GM21737 (cell line): ENCODE results near the gene RIPOR3.

Experiments
- ATAC-seq: cut with Tn5 transposase; IDR thresholded peaks from one replicate; pipeline ENCODE4 v1.9.1; 2021; ENCODE audit warnings: mild to moderate bottlenecking, moderate library complexity; ENCODE audit not compliant: unreplicated experiment

The RIPOR3 gene, protein sequence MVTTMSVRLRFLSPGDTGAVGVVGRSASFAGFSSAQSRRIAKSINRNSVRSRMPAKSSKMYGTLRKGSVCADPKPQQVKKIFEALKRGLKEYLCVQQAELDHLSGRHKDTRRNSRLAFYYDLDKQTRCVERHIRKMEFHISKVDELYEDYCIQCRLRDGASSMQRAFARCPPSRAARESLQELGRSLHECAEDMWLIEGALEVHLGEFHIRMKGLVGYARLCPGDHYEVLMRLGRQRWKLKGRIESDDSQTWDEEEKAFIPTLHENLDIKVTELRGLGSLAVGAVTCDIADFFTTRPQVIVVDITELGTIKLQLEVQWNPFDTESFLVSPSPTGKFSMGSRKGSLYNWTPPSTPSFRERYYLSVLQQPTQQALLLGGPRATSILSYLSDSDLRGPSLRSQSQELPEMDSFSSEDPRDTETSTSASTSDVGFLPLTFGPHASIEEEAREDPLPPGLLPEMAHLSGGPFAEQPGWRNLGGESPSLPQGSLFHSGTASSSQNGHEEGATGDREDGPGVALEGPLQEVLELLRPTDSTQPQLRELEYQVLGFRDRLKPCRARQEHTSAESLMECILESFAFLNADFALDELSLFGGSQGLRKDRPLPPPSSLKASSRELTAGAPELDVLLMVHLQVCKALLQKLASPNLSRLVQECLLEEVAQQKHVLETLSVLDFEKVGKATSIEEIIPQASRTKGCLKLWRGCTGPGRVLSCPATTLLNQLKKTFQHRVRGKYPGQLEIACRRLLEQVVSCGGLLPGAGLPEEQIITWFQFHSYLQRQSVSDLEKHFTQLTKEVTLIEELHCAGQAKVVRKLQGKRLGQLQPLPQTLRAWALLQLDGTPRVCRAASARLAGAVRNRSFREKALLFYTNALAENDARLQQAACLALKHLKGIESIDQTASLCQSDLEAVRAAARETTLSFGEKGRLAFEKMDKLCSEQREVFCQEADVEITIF

DNA sequence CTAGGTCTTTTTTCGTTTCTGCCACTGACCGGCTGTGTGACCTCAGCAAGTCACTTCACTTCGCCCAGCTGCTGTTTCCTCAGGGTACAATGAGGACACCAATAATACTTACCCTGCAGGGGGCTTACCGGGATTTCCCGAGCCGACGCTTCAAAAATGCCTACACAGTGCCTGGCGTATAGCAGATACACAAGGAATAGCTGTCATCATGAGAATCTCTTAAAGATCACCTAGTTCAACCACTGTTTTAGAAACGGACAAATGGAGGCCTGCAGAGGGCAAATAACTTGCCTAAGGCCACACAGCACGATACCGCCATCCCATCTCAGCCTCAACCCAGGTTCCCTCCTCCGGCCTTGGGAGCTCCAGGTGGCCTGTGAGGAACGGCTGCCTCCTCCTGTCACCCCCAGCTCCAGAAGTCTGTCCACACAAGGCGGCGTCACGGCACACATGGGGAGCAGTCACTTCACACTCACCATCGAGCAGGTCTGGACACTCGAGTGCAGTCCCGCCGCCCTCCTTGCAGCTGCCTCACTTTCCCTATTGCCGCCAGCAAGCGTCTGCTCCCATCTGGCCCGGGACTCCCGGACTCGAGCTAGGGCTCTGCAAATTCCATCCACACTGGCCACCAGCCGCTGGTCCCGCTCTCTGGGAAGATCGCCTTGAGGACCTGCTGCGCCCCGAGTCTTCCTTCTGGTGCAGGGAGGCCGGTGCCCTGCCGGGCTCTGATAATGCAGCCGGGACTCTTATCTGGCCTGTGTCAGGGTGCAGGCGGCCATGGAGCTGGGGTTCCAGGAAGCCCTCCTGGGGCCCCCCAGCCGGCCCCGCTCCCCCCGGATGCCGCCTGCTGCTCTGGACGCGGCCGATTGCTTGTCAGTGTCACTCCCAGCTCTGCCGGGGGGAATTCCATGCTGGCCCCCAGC, at the start of gene RIPOR3:
TSS of gene RIPOR3 (minus strand) at position 893 of the 923 bp plus-strand sequence. CDS start at position 479, 414 bp downstream.
- ATAC-seq: no peak

DNA sequence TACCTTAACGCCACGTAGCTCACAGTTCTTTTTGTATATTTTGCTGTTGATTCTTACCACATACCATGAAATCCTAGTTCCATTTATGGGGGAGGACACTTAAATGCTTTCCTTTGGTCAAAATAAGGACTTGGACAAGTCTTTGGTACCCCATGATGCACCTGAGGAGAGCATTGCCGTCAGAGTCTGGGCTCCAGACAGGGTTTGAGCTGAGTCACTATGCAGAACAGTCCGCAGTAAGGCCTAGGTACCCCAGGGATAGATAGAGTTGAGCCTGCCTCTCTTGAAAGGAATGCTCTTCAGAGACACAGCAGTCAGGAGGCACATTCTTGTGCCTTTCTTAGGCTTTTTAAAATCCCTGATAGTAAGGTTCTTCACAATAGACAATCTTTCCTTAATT, 46.0 kb upstream of the RIPOR3 start:
- no peak for ATAC-seq

DNA sequence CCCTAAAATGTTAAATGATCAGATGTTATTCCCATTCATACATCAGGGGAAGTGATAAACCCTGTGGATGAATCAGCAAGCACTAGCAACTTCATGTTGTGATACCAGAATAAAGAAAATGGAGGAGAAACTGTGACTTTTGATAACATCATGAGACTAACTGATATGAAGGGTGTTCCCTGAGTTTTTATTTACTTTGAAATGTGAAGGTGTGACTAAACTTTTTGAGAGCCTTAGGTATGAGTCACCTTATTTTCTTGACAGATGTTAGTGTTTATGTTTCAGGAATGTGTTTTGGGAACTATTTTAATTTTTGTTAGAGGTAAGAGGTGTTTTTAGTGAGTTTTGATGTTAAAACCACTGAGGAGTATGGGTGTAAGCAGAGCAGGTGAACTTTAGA, 44.5 kb upstream of the RIPOR3 start:
- no peak for ATAC-seq

DNA sequence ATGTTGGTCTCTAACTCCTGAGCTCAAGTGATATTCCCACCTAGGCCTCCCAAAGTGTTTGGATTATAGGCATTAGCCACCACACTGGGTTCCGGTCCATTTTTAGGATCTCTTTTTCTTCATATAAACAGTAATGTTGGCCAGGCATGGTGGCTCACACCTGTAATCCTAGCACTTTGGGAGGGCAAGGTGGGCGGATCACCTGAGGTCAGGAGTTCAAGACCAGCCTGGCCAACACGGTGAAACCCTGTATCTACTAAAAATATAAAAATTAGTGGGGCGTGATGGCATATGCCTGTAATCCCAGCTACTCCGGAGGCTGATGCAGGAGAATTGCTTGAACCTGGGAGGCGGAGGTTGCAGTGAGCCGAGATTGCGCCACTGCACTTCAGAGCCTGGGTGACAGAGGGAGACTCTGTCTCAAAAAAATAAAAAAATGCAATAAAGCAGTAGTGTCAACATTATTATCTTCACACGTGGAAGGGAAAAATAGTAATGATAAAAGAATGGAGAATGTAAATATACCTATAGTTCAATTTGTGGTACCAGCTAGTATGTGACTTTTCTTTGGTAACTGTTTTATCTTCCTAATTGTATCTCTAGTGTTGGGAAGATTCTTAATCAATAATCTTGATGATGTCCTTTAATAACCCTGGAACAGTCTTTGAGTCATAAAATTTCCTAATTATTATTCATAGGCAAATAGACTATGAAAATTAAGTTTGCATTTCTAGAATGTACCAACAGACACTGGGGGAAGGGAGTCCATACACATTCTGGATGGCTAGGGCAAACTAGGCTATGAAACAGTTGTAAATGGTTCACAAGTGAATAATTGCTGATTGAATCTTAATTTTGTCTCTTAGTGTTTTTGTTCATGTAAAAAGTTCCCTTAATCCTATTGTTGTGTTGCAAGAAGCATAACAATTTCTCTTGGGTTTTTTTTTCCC, 43.7 kb upstream of the RIPOR3 start:
- ATAC-seq: no peak

DNA sequence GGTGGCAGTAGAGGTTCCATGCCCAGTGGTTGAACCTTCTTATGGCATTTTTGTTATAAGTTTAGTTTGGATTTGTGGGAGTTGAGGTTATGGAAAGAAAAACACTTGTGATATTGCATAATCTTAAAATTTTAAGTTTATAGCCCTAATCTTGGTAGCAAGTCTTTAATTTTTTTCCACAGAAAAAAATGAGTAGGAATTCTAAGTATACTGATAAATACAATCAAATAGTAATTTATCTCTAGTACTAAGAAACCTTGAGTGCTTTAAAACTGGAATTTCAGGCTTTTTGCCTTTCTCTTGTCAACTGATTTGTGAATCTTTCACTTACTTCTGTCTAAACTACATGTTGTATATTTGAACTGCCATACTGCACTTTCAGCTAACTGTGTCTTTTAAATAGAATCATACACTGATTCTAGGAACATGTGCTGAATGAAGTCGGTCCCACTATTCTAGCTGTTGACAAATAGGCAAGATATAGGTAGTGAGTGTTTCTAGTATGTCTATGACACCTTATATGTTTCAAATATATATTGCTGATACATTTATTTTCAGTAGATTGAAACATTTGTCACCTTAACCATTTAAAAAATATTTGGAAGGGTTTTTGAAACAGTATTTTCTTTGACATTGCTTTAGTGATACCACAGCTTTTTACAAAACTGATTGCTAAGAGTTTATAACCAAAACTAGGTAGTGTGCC, 42.5 kb upstream of the RIPOR3 start:
- no peak for ATAC-seq

DNA sequence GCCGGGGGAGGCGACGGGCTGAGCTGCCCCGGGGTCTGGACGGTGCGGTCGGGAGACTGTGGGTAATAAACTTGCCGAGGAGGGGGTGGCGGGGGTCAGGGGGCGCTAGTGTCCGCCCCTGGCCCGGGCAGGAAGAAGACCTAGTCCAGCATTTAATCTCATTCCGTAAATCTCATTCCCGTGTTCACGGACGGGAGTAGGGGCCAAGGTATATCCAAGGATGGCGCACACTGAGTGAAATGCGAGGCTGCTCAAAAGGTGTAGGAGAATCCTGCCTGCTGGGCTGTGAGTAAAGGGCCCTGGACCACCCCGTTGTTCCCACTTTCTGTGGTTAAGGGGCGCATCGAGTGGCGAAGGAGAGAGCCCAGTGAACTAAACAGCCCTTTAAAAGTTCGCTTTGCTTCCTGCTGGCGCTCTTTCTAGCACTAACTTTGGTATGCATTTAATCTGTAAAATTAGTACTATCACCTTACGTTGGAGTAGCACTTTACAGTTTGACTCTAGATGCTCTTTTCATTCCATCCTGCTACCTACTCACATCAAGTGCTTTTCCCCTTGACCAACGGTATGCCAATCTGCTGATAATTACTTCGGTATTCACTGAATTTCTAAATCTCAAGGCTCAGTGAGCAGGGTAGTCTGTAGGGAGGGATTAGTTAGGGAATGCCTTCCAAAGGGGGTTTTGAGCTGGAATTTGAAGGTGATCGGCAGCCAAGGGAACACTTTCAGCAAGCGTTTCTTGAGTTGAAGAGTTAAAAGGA, 40.8 kb upstream of the RIPOR3 start:
- no peak for ATAC-seq

DNA sequence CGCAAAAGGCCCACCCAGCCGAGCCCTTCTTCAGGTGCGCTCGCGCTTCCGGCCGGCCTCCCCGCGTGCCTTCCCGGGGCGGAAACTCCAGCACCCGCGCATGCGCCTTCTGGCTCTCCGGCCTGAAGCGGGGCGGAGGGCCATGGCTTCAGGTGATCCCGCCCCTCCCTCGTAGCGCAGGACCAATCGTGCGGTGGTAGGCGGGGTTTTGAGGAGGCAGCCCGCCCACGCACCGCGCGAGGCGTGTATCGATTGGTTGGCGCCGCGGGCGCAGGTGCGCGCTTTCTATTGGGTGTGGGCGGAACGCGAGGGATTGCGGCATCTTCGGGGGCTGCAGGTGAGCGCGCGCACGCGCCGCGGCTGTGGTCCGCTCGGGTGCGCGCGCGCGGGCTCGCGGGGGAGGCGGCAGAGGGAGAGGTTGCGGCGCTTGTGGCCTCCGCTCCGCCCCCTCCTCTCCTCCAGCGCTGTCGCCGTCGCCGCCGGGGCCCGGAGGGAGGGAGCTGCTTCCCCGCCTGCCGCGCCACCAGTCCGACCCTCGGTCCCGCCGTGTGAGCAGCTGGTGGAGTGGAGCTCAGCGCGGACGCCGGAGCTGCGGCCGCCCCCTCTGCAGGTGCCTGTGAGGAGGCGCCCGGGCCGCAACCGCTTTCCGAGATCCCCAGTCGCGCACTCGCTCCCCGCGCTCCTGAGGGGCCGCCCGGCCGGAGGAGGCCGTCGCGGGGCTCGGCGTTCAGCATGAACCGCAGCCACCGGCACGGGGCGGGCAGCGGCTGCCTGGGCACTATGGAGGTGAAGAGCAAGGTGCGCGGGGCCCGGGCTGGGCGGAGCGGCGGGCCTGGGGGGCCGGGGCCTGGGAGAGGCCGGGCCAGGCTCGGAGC, 40.0 kb upstream of the RIPOR3 start, which contains the start of gene PARD6B:
TSS of gene PARD6B (plus strand) at position 526 of the 875 bp plus-strand sequence. CDS start at position 733, 207 bp downstream.
- peak; percentile 92 for ATAC-seq

DNA sequence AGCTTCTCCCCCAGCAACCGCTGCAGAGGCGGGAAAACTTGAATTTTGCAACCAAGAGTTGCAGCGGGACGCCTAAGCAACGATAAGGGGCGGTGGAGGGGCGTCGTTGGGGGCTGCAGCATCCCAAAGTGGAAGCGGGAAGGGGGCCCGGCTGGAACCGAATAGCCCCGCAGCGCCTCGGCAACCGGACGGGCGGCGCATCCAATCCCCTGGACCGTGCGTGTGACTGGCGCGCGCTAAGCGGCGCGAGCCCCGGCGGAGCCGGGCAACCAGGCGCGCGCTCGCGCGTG, 39.4 kb upstream of the RIPOR3 start:
- no peak for ATAC-seq

DNA sequence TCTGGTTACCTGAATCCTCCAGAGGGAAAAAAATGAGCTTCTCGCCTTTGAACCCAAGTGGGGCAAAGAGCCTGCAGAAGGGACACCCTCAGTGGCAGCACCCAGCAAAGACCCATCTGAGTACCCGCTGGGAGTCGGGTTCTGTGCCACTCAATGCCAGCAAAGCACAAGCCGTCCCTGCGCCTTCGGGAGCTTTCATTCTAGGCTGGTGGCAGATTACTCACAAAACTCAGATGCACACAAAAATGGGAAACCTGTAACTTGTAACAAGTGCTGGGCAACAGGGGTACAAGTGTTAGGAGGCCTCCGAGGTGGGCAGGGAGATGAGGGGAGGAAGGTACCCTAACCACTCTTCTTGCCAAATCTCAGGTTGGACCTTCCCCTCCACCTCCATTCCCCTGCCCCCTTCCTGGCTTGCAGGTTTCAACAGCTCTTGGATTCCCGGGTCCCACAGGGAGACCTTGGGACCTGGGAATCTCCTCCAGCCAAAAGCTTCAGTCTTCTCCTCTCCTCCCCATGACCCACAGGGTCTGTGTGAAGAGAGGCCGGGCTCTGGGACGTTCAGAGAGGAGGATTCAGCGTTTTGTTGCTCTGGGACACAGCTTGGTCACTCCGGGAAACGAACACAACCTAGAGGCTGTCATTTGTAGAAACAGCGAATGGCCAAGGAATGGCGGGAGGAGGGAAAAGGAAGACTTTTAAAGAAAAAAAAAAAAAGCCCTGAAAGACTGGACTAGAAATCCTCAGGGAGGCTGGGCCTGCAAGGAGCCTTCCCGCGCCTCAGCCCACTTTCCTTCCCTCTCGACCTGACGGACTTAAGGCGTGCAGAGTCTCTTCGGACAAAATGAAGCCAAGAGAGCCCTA, 38.8 kb upstream of the RIPOR3 start:
- ATAC-seq: no peak

DNA sequence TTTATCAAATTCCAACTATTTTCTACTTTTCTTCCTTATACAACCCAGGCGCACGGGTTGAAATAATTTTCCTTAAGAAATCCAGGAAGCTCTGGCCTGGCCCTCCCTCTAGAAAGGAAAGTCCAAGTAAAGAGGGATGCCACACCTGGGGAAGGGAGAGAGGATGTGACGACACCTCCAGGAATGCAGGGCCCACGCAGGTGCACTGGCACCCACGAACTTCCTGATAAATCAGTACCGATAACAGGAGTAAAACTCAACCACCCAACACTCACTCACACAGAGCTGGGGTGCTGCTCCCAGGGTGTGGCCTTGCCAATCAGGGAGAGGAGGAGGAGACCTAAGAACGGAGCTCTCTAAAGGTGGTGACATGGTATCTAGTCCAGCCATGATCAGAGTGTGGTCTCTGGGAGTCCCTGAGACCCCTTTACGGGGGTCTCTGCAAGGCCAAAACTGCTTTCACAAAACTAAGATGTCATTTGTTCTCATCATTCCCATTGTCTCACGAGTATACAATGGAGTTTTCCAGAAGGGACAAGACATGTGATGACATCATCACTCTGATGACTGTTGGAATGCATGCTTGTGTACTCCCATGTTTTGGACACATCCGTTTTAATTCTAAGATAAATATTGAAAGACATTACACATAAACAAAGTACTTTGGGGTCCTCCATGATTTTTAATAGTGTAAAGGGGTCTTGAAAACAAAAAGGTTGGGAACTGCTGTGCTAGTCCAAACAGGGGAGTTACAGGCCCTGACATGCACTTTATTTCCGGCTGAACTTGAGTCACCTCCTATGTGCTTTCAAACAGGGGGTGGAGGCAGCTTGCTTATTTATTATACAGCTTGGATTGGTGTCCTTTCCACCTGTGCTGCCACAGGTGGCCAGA, 37.9 kb upstream of the RIPOR3 start:
- ATAC-seq: no peak

DNA sequence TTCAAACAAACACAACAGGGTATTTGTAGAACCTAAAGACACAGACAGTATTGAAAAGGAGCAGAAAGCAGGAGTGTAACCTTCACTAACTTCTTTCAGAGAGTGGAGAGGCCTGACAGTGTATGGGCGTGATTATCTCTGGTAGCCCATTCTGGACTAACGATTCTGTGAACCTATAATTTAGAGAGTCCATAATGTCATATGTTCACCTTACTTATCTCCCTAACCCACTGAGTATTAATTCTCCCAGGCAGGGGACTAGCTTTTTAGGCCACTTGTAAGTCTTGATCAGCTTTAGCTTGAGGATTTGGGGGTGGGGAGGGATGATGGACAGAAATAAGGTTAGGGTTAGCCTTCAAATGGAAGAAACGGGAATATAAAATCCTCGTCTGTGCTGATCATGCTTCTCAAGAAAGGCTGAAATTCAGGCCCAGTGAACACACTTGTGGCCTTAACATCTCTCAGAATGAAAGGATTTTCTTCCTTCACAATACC, 37.2 kb upstream of the RIPOR3 start:
- no peak for ATAC-seq

DNA sequence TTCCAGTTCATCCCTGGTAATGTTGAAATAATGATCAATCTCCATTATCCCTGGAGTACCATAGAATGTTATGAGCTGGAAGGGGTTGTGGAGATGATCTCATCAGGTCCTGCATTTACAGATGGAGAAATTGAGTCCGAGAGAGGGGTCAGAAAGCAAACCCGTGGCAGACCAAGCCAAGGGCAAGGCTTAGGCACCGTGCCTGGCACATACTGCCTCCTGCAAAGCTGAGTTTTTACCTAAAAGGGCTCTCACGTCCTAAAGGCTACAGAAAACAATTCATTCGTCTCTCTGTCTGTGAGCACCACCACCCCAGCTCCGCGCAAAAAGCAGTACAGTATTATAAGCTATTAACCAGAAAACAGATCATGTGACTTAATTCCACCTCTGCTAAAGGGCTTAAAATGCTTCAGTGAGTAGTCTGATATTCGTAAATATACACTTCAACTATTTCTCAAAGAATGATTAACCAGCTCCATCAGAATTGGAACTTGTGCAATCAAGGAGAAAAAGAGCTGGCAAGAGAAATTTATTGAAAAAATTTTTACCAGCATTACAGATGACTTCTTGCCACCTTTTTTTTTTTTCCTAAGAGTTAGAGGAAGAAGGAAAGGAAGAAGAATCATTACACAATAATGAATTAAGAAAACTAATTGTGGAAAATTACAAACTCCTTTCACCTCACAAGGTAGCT, 36.6 kb upstream of the RIPOR3 start:
- no peak for ATAC-seq

DNA sequence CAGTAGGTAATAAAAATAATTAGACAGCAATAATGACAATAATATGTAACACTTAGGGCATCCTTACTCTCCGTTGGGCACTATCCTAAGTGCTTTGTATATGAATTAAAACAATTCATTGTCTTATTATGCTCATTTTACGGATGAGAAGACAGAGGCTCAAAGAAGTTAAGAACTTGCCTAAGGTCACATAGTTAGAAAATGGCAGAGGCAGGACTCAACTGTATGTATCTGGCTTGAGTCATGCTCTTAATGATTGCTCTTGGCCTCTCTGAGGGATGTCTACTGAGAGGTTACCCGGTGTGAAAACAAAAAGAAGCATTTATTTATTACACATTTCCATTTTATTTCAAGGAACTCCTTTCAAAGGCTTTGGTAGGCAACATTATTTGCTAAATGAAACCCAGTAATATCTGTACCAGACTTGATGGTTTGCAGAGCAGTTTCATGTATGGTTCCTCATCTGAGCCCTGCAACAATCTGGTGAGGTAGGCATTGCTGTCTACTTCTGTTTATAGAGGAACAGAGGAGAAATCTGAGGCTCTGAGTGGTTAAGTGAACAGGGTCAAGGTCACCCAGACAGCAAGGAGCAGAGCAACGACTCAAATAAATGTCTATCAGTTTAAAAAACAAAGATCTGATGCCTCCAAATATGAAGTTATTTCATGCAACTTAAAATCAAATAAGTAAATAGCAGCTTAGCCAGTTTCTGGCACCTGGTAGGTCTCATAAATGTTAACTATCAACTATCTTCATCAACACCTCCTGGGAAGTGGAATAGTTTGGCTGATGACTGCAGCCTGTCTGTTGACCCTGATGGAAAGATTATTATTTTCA, 35.8 kb upstream of the RIPOR3 start:
- no peak for ATAC-seq

DNA sequence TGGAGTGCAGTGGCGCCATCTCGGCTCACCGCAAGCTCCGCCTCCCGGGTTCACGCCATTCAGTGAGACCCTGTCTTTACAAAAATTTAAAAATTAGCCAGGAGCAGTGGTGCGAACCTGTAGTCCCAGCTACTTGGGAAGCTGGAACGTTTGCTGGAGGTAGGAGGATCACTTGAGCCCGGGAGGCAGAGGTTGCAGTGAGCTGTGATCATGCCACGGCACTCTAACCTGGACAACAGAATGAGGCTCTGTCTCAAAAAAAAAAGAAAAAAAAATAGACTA, 34.3 kb upstream of the RIPOR3 start:
- ATAC-seq: no peak
